ENCODE results near the gene N4BP2L1.
A peak's percentile ranks its signal among the peaks of the same experiment; 100 is the strongest.

The N4BP2L1 gene

DNA sequence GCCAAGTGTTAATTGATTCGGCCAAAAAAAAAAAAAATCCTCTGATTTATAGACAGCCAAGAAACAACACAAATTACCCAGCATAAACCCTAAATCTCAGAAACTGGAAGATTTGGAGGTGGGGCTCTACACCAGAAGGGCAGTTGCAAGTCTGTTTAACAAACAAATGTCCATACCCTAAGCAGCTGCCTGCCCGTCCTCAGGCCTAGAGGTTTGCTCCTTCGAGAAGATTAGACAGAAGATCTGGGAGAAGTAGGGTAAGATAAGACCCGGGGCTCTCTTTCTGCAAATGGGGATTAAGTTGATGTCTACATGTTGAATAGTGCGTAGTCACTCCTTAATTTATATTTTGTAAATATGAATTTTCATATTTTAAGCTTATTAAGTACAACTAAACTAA is 3.4 kb upstream of the N4BP2L1 start:
- DNase-seq, result peak; percentile 30

DNA sequence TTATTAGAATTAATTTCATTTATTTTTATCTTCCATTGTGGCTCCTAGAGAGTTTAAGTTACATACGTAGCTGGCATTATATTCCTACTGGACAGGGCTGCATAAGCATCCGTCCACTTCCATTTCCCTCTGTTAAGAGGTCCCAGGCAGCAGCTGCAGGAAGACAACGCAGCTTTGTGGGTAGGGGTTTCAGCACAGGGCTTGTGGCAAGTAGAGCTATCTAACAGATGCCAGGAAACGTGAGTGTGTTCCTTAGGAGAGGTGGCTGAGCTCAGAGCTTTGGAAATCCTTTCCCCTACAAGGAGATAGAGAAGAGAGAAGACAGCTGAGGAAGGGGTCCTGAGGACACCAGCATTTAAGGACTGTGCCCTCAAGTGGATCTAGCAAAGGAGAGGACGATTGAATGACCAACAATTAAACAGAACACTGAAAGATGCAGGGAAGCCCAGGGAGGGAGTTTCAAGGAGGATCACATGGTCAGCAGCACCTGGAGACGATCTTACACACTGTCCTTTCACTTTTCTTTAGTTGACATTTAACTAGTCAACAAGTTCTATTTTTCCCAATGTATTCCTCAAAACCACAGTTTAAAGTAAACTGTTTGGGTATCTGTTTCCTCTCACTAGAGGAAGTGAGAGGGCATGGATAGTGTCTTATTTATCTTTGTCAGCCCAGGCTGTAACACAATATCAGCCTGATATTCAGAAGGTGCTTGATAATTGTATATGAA is 2.3 kb upstream of the N4BP2L1 start:
- DNase-seq, result peak; percentile 26

DNA sequence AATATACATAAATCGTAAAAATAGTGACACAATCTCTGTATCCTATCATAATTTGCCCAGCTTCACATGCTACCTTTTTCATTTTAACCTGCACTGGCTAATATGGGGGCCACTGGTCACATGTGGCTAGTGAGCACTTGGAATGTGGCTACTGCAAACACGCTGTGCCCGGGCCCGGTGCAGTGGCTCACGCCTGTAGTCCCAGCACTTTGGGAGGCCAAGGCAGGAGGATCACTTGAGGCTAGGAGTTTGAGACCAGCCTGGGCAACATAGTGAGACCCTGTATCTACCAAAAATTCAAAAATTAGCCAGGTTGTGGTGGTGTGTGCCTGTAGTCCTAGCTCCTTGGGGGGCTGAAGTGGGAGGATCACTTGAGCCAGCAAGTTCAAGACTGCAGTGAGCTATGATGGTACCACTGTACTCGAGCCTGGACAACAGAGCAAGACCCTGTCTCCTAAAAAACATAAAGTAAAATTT is 1.5 kb upstream of the N4BP2L1 start:
- no peak for DNase-seq

DNA sequence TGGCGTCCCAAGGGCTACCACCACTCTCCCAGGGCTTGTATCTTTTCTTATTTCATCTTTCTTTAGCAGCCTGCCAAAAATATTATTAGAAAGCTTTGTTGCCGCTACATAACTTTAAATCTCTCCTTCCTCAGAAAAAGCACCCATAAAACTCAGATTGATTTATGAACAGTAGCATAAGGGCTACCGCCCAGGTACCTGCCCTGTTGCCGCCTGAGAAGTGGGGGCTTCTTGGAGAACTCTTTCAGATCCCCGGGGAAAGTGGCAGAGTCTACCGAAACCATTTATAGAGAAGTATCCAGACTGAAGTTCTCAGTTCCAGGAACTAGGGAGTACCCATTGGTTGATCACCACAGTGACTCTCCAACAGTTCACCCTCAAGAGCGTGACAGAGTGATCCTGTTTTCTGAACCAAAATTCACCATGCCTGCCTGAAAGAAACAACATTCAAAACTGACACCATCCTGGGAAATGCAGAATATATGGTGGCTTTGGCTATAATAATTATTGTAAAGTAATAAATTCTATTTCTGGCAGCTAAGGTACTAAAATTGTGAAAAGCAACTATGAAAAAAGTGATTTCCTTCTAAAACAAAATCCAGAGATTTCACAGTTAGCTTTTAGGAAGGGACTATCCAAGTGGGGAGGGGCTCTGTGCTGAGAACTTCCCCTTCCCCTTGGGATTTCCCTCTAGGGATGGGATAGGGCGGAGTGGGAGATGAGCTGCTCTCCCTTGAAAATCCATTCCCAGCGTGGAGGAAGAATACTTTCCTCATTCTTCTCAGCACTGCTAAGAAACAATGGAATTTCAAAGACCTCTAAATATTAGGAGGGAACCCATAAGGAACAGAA is 877 bp upstream of the N4BP2L1 start:
- peak; percentile 75 for DNase-seq

DNA sequence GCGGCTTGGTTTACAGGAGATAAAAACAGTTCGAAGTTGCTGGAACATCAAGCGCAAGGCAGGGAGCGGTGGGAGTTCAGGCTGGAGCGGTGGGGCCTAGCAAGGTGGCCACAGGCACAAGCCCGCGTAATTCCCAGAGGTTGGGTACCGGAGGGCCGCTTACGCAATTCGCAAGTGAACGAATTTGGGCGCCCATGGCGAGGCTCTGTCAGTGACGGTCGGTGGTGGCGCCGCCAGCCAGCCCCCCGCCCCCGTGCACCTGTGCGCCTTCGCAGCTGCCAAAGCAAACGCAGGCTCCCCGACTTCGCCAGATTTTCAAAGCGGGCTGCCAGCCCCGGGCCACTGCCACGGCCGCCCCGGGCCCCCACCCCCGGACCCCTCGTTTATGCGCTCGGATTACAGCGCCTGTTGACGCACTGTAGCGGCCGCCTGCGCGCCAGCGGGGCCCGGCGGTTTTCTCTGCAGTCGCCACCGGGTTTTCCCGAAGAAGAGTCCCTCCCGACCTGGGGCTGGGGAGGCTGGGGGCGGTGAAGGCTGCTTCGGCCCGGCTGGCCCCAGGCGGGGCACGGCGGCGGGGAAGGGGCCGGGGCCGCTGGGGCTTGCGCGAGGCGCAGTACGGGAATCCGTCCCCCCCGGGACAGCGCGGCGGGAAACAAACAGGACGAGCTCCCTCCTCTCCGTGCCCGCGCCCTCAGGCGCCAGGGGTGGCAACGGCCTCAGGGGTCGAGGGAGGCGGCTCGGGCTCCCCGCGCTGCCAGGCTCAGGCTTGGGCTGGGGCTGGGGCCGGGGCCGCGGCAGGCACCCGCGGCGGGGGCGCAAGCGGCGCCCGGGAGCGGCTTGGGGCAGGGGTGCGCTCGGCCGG is 709 bp downstream of the N4BP2L1 start:
- peak; percentile 57 for DNase-seq

DNA sequence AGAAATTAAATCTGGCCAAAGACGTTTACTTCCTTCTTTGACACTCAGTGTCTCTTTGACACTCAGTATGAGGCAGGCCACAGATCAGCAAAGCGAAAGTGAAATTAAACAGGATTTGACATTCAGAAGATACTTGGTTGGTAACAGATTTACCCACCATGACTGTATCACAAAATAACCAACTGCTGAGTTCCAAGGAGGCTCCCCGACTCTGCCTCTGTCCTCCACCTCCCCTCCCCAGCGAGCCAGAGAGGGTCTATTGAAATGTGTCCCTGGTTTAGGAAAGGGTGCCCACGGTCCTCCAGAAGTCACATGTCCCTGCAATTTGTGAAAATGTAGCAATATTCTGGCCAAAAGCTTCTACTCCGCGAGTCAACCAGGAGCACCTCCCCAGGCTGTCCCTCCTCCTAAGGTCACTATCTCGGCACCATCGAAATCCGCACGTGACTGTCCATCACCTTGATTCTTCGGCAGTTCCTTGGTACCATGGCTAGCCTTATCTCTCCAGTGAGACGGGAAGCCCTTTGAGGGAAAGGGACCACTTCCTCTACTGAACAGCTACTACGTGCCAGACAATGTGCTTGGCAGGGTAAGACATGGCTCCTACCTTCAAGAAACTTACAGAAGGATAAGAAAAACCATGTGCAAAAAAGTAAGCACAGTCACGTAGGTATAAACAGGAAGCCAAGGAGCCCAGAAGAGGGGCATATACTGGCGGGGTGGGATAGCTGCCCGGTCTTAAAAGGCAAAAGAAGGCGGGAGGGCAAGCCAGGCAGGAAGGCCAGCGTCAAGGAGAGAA is 1.5 kb downstream of the N4BP2L1 start:
- DNase-seq, result peak; percentile 91

DNA sequence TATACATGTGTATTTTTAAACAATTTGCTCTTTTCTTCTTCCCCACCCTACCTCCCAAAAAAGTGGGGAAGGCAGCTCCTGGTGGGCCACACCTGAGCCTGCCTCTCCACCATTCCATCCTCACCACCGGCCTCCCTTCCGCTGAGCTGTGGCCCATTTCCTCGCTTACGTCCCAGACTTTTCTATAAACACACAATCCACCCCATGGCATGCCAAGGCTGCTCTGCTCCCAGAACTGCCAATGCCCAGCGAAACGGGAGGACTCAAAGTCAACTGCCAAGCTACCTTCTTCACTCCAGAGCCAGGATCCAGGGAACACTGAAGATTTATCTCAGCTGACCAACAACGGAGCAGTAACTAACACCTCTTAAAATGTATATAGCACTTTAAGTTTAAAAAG is 2.8 kb downstream of the N4BP2L1 start:
- no peak for DNase-seq

DNA sequence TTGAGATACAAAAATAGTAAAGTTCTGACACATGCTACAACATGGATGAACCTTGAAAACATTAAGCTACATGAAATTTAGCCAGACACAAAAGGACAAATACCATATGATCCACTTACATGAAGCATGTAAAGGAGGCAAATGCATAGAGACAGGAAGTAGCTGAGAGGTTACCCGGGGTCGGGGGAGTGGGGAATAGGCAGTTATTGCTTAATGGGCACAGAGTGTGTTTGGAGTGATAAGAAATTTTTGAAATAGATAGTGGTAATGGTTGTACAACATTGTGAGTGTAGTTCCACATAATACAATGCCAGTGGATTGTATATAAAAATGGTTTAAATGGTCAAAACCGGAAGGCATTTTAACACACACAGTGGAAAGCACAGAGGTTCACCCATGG is 4.3 kb downstream of the N4BP2L1 start:
- peak; percentile 92 for DNase-seq

DNA sequence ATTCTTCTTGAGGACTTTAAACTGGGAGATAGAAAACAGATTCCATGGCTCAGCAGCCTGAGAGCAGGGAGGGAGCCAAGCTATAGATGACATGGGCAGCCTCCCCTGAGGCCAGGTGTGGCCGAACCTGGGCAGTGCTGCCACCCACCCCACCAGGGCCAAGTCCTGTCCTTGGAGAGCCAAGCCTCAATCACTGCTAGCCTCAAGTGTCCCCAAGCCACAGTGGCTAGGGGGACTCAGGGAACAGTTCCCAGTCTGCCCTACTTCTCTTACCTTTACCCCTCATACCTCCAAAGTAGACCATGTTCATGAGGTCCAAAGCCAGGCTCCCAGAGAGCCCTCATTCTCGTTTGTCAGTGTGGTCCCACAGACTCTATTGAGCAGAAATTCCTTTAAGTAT is 8.1 kb downstream of the N4BP2L1 start:
- no peak for DNase-seq

DNA sequence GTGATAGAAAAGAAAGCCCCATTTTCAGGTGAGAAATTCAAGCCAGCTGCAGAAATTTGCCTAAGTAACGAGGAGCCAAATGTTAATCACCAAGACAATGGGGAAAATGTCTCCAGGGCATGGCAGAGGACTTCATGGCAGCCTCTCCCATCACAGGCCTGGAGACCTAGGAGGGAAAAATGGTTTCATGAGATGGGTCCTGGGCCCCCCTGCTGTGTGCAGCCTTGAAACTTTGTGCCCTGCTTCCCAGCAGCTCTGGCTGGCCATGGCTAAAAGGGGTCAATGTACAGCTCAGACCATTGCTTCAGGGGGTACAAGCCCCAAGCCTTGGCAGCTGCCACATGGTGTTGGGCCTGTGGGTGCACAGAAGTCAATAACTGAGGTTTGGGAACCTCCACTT is 9.9 kb downstream of the N4BP2L1 start:
- DNase-seq, result no peak

DNA sequence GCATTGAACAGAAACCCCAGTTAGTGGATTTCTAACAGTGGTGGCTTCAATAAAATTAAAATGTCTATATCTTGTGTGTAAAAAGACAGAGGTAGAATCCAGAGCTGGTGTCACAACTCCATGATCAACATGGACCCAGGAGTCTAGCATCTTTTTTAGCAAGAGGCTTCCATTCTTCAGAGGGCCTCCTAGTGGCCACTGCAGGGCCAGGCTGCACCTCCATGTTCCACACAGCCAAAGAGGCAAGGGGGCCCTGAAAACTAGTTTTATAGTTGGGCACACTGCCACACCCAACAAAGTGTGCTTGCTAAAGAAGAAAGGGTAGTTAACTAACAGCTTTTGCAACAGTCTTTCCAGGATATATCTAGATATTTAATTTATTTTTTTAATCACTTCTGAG is 12.9 kb downstream of the N4BP2L1 start:
- DNase-seq, result peak; percentile 46

DNA sequence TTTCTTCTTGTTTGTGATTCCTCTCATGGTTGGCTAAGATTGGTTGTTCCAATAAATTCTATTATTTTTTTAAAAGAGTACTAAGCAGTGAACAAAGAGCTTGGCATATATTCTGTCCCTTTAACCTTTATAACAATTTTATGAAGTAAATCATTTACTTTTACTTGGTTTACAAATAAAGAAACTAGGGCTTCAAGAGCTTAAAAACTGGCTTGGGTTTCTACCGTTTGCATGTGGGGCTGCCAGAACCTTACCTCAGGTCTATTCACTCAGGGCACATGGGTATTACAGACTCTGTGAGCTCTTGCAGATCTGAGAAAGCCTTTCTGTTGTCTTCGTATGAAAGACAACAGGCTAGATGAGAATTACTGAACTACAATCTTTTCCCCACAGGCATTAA is 13.3 kb downstream of the N4BP2L1 start:
- DNase-seq, result no peak

DNA sequence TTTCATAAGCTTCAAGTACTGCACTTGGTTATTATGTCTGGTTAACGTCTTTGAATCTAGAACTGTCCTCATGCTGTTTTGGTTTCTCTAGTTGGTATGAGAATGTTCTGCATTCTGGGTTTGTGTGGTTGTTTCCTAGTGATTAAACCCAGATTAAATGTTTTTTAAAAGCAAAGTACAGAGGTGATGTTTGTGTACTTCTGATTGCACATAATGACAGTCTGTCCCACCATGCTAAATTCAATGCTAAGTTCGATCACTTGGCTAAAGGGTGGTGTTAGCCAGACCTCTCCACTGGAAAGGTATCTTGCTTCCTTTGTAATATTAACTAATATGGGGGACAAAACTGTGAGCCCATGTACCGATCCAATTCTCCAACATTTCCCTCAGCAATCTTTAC is 14.6 kb downstream of the N4BP2L1 start:
- no peak for DNase-seq

DNA sequence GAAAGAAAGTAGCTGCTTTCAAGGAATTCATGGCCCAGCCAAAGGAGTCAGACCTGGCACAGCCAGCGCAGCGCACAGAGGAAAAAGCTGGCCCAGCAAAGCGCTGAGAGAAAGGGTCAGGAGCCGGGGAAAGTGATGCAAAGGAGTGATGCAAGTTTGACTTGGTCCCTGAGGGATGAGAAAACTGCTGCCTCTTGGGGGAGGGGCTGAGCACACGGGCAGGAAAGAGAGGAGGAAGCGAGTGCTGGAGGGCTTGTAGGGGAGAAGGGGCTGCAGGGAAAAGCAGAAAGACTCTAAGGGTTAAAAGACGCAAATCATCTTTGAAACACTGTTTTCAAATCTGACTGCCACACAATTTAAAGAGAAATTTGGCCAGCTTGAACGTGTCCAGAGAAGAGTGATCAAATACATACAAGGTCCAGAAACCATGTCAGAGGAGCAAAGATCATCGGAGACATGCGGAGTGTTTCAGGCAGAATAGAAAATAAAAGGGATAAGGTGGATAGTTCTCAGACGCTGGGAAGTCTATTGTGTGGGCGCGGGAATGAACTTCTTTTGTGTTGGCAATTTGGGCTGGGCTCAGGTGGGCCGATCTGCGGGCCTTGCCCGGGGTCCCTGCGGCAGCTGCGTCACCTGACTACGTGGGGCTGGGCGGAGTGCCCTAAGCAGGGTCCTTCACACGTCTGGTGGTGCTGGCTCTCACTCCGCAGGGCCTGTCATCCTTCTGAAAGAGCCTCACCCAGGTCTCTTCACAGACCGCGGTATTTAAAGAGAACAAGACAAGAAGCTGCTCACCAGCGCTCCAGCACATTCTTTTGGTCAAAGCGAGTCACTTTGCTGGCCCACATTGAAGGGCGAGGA is 18.1 kb downstream of the N4BP2L1 start:
- DNase-seq, result no peak

DNA sequence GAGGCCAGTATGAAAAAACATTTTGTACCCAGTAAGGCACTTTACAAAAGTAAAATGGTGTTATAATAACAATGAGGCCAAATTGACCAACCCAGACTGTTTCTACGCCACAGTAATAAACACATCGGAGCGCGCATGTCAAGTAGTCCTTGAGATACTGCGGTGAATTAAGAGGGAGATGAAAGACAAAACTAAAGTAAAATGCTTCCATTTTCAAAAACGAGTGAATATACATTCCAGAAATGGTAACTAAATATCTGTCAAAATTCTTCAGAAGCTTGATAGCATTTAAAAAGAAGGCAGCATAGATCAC is 19.0 kb downstream of the N4BP2L1 start:
- DNase-seq, result no peak

DNA sequence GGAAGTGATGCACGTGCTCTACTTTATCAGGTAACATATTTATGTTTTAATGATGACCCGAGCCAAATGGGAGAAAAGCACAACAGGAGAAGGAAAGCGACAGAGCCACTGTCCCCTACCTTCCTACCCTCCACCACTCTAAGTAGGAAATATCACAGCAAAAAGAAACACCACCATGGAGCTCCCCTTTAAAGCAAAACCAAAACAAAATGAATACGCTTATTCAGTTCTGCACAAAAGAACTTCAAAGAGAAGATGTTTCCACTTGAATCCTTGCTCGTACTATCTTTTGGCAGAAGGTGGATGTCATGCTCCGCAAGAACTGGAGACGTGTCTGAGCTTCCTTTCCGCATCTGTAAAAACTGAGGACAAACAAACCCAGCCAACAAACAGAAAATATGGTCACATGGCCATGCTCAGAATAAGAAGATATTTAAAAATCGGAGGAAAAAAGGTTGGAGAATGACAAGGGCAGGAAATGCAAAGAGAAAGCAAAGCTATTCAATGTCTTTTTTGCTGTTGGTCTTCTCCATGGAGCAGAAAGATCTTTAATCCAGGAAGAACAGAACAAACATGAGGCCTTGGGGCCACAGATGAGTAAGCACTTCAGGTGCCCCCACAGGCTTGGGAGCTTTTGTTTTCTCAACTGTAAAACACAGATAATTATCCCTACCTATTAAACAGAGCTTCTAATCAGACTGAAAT is 19.5 kb downstream of the N4BP2L1 start:
- no peak for DNase-seq

DNA sequence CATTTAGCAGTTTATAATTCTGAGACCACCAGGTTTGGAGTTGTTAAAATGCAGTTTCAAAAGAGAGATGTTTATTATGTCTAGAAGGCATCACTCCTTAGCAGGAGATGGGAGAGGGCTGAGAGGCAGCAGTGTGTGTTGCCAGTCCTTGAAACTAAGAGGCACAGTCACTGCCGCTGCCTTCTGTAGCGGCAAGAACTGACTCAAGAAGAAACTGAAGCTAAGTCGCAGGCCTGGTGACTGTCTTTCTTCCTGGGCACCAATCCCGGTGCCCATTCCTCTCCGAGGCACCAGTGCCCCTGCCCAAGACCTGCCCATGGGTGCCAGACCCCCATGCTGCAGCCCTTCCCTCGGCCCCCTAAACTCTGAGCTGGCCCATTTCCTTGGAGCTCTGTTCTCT is 20.1 kb downstream of the N4BP2L1 start:
- DNase-seq, result no peak

DNA sequence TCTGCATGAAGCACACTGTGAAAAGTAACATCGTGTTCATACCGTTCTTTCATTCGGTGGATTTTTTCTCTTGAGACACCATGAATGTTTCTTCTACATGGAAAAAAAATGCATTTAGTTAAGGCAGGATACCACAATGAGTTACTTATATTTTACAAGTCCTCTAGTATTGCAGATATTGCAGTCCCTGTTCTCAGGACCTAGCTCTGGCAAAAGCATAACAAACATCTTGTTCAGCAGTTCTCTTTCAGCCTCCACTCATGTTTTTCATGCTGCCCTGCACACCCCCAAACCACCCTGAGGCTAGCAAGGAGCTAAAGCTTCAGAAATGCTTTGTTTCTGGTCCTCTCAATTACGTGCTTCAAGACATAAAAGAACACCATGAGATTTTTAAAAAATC is 24.8 kb downstream of the N4BP2L1 start:
- no peak for DNase-seq

DNA sequence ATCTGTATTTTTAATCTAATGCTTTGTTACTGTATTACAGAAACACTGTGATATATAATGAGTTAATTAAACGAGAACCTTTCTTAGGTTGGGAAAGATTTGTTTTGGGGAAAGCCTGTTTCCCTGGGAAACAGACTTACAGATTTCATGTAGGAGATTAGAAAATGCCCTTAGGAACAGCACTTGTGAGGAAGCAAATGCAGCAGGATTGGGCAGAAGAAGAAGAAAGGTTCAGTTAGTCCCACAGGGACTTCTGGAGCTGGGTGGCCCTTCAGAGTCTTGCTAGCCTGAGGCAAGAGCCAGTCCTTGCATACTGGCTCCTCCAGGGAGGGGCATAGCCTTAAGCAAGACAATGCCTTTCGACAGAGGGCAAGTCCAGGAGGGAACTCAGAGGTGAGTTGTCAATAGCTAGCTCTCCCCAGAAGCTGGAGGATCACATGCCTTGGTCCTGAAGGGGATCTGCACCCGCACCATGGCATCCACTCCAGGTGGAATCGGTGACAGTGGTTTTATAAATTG is 36.8 kb downstream of the N4BP2L1 start:
- no peak for DNase-seq

DNA sequence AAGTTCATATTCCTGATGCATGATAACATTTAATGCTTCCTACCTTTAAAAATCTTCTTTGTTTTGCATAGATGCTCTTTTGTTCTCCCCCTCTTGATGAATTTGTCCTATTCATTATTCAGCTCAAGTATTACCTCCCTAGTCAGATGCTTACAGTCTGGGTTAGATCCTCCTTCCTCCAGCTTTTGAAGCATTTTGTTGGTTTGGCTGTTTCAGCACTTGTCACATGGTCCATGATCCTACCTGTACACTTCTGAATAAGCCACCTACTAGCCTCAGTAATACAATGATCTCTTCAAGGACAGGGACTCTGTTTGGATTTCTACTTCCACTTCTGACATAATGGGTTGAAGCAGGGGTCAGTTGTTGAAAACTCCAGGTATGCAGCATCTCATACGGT is 37.4 kb downstream of the N4BP2L1 start:
- DNase-seq, result no peak

DNA sequence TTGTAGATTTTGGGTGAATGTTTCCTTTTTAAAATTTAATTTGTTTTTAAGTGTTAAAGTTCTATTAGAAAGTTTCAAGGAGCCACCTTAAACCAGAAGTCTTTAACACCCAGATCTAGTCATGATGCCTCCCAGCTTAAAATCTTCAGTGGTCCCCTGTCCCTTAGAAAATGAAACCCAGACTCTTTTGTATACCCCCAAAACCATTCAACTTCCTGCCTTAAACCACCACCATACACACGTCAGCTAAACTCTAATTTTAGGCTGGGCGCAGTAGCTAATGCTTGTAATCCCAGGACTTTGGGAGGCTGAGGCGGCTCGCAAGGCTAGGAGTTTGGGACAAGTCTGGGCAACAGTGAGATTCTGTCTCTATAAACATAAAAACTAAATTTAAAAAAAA is 37.9 kb downstream of the N4BP2L1 start:
- no peak for DNase-seq

Data from OCI-M1 (cell line).